Neural cell (in vitro differentiated cells): ENCODE measurements around the gene KIF21B.

Source experiments
- CTCF ChIP-seq: fragments of 450-650 bp; IDR thresholded peaks from 2 replicates; pipeline ENCODE4 v1.5.1; 2014; ENCODE audit warnings: antibody characterized with exemption, mild to moderate bottlenecking, moderate library complexity; ENCODE audit not compliant: poor library complexity, severe bottlenecking
- EP300 ChIP-seq: fragments of 450-650 bp; conservative IDR thresholded peaks from 2 replicates; pipeline ENCODE4 v1.6.1; 2014; ENCODE audit warnings: antibody characterized with exemption, mild to moderate bottlenecking, moderate library complexity; ENCODE audit not compliant: poor library complexity, severe bottlenecking
- EZH2 ChIP-seq: fragments of 200-600, 300-800 bp; shearing (Covaris generic), sonication (generic); IDR thresholded peaks from 2 replicates; pipeline ENCODE4 v1.6.1; 2014; ENCODE audit warnings: antibody characterized with exemption, low read length, borderline replicate concordance, mild to moderate bottlenecking; ENCODE audit not compliant: insufficient read depth, poor library complexity, severe bottlenecking
- POLR2AphosphoS5 ChIP-seq: IDR thresholded peaks from 2 replicates; pipeline ENCODE4 v1.6.1; 2012
- RAD21 ChIP-seq: fragments of 450-650 bp; conservative IDR thresholded peaks from 2 replicates; pipeline ENCODE4 v1.6.1; 2014; ENCODE audit warnings: antibody characterized with exemption, mild to moderate bottlenecking, moderate library complexity
- REST ChIP-seq: IDR thresholded peaks from 2 replicates; pipeline ENCODE4 v1.6.1; 2012; ENCODE audit warnings: borderline replicate concordance
- TAF1 ChIP-seq: IDR thresholded peaks from 2 replicates; pipeline ENCODE4 v1.6.1; 2012; ENCODE audit warnings: low read depth

DNA sequence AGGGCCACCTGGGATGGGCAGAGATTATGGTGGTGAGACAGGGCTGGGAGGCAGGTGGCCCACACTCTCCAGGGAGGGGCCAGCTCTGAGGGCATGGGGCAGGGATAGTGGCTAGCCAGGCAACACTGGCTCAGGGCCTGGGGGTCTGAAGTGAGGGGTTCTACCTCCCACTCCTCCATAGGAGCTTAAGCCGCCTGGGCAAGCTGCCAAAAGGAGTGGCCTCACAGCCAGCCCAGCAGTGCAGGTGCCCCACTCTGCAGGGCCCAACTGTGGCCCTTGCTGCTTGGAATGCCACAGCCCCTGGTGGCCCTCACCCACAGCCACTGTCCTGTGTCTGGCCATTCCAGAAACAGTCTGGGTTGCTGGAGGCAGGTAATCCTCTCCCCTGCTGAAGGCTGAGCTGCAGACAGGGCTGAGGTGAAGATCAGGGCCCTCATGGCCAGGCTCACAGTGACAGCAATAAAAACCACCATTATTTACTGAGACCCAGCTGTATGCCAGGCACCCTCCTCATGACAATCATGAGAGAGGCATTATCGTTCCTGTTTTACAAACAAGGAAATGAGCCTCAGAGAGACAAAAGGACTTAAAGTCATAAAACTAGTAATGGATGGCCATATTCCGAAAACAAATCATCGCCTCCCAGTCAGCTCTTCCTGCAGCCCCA is 31.0 kb downstream of the KIF21B start:
- no peak for TF ChIP-seq RAD21
- no peak for TF ChIP-seq EP300
- no peak for TF ChIP-seq CTCF
- TF ChIP-seq TAF1, result no peak
- TF ChIP-seq EZH2, result no peak
- no peak for TF ChIP-seq POLR2AphosphoS5
- TF ChIP-seq REST, result no peak
